ENCODE measurements around the gene CCDC85B. TPM values are rescaled to one million over a fixed set of nuclear protein-coding genes. Genes with fewer than 3 reads are reported as not detected.
A peak's percentile ranks its signal among the peaks of the same experiment; 100 is the strongest.

Gene CCDC85B
- total RNA-seq, 1 donor from 2014 or later: 20.5 TPM

GRCh38 chr11:65907878-65908277 lies 17.4 kb downstream of the CCDC85B start:
- no peak for DNase-seq (ENCODE audit: low spot score)

- peak; percentile 73 for DNase-seq (ENCODE audit: low spot score)
These were observed 21.5 kb downstream of the CCDC85B start for GRCh38 chr11:65911682-65912568.

- no peak for DNase-seq (ENCODE audit: low spot score)
These were observed 22.4 kb downstream of the CCDC85B start for GRCh38 chr11:65912845-65913244.

GRCh38 chr11:65915101-65915820 lies 24.8 kb downstream of the CCDC85B start:
- no peak for DNase-seq (ENCODE audit: low spot score)

GRCh38 chr11:65915821-65916251 lies 25.4 kb downstream of the CCDC85B start:
- peak; percentile 89 for DNase-seq (ENCODE audit: low spot score)

GRCh38 chr11:65916391-65916790 lies 25.9 kb downstream of the CCDC85B start:
- no peak for DNase-seq (ENCODE audit: low spot score)

GRCh38 chr11:65917077-65917433 lies 26.6 kb downstream of the CCDC85B start:
- no peak for DNase-seq (ENCODE audit: low spot score)

- DNase-seq (ENCODE audit: low spot score): peak; percentile 57
These were observed 27.1 kb downstream of the CCDC85B start for GRCh38 chr11:65917434-65918210.

- peak; percentile 69 for DNase-seq (ENCODE audit: low spot score)
These were observed 28.0 kb downstream of the CCDC85B start, which contains the start of gene C11orf68 for GRCh38 chr11:65918211-65919140. C11orf68 (minus strand) TSS chr11:65919062; CDS start chr11:65919031, 31 bp downstream.

GRCh38 chr11:65919141-65919572 lies 28.7 kb downstream of the CCDC85B start, which contains the start of gene DRAP1:
DRAP1 (plus strand) TSS chr11:65919426; CDS start chr11:65919502, 76 bp downstream.
- DNase-seq (ENCODE audit: low spot score): peak; percentile 99

- DNase-seq (ENCODE audit: low spot score): peak; percentile 67
These were observed 29.3 kb downstream of the CCDC85B start for GRCh38 chr11:65919573-65920371.

- DNase-seq (ENCODE audit: low spot score): peak; percentile 49
These were observed 29.9 kb downstream of the CCDC85B start for GRCh38 chr11:65920372-65920802.

GRCh38 chr11:65921033-65921555 lies 30.6 kb downstream of the CCDC85B start:
- no peak for DNase-seq (ENCODE audit: low spot score)

GRCh38 chr11:65921876-65922275 lies 31.4 kb downstream of the CCDC85B start:
- DNase-seq (ENCODE audit: low spot score): no peak

GRCh38 chr11:65922565-65922964 lies 32.1 kb downstream of the CCDC85B start:
- DNase-seq (ENCODE audit: low spot score): no peak

- DNase-seq (ENCODE audit: low spot score): no peak
These were observed 34.9 kb downstream of the CCDC85B start for GRCh38 chr11:65925397-65925796.

GRCh38 chr11:65927904-65928397 lies 37.5 kb downstream of the CCDC85B start:
- no peak for DNase-seq (ENCODE audit: low spot score)

- no peak for DNase-seq (ENCODE audit: low spot score)
These were observed 38.2 kb downstream of the CCDC85B start for GRCh38 chr11:65928667-65929066.

Measured in ureter (tissue), 1 donor.